GM21526 (cell line): ENCODE measurements around the gene PTPRT.

Experiments
- ATAC-seq: cut with Tn5 transposase; IDR thresholded peaks from one replicate; pipeline ENCODE4 v1.9.1; 2021; ENCODE audit warnings: moderate library complexity; ENCODE audit not compliant: unreplicated experiment, low FRiP score

Gene PTPRT

GRCh38 chr20:42179768-42180167 is 1009.9 kb downstream of the PTPRT start:
- ATAC-seq: no peak

GRCh38 chr20:42173440-42173839 is 1016.3 kb downstream of the PTPRT start:
- ATAC-seq: no peak

- ATAC-seq: no peak
Observed at GRCh38 chr20:42164121-42164890, 1025.4 kb downstream of the PTPRT start.

GRCh38 chr20:42161228-42161829 is 1028.4 kb downstream of the PTPRT start:
- ATAC-seq: no peak

GRCh38 chr20:42159808-42160207 is 1029.9 kb downstream of the PTPRT start:
- no peak for ATAC-seq

GRCh38 chr20:42158272-42158671 is 1031.4 kb downstream of the PTPRT start:
- ATAC-seq: no peak

GRCh38 chr20:42155586-42155985 is 1034.1 kb downstream of the PTPRT start:
- ATAC-seq: no peak

- no peak for ATAC-seq
Observed at GRCh38 chr20:42152575-42152974, 1037.1 kb downstream of the PTPRT start.

GRCh38 chr20:42150230-42150629 is 1039.5 kb downstream of the PTPRT start:
- ATAC-seq: no peak

GRCh38 chr20:42138729-42139128 is 1051.0 kb downstream of the PTPRT start:
- no peak for ATAC-seq

- ATAC-seq: no peak
Observed at GRCh38 chr20:42134265-42135098, 1055.2 kb downstream of the PTPRT start.

- ATAC-seq: no peak
Observed at GRCh38 chr20:42130810-42131596, 1058.7 kb downstream of the PTPRT start.

GRCh38 chr20:42125426-42125825 is 1064.3 kb downstream of the PTPRT start:
- ATAC-seq: no peak

GRCh38 chr20:42123981-42124473 is 1065.7 kb downstream of the PTPRT start:
- no peak for ATAC-seq

- no peak for ATAC-seq
Observed at GRCh38 chr20:42118409-42119125, 1071.1 kb downstream of the PTPRT start.

- ATAC-seq: no peak
Observed at GRCh38 chr20:42118001-42118400, 1071.7 kb downstream of the PTPRT start.

GRCh38 chr20:42113236-42113635 is 1076.5 kb downstream of the PTPRT start:
- no peak for ATAC-seq

- ATAC-seq: no peak
Observed at GRCh38 chr20:42112161-42112560, 1077.5 kb downstream of the PTPRT start.

GRCh38 chr20:42111349-42111748 is 1078.4 kb downstream of the PTPRT start:
- ATAC-seq: no peak

- no peak for ATAC-seq
Observed at GRCh38 chr20:42110301-42110700, 1079.4 kb downstream of the PTPRT start.
